ENCODE results near the gene POU3F1.

- TF ChIP-seq, protein P1, sequence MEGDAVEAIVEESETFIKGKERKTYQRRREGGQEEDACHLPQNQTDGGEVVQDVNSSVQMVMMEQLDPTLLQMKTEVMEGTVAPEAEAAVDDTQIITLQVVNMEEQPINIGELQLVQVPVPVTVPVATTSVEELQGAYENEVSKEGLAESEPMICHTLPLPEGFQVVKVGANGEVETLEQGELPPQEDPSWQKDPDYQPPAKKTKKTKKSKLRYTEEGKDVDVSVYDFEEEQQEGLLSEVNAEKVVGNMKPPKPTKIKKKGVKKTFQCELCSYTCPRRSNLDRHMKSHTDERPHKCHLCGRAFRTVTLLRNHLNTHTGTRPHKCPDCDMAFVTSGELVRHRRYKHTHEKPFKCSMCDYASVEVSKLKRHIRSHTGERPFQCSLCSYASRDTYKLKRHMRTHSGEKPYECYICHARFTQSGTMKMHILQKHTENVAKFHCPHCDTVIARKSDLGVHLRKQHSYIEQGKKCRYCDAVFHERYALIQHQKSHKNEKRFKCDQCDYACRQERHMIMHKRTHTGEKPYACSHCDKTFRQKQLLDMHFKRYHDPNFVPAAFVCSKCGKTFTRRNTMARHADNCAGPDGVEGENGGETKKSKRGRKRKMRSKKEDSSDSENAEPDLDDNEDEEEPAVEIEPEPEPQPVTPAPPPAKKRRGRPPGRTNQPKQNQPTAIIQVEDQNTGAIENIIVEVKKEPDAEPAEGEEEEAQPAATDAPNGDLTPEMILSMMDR (conservative IDR thresholded peaks at IDR 0.05; ENCODE audit: low read depth, low read length) = no peak
- TF ChIP-seq EZH2 (IDR thresholded peaks at IDR 0.05; ENCODE audit: low read length, unreplicated experiment) (no peak), EZH2phosphoT487 (IDR thresholded peaks at IDR 0.05; ENCODE audit: borderline replicate concordance, low read length) (no peak)
Measured at GRCh38 chr1:38093569-38094520, 47.3 kb upstream of the POU3F1 start.
